ENCODE measurements around the gene FAM20A. TPM values are rescaled to one million over a fixed set of nuclear protein-coding genes. Genes with fewer than 3 reads are reported as not detected.
A peak's percentile ranks its signal among the peaks of the same experiment; 100 is the strongest.
"Not testable (repeated sequence)": the region's sequence is repeated elsewhere in the genome, so short reads cannot be mapped to it uniquely, and the experiment has no call there.

The FAM20A gene
- total RNA-seq, 3 donors from 2014 or later (not counting 1 experiment from before 2014, with no cell fraction given): 0.38 to 1.3 (median 0.66) TPM

DNA sequence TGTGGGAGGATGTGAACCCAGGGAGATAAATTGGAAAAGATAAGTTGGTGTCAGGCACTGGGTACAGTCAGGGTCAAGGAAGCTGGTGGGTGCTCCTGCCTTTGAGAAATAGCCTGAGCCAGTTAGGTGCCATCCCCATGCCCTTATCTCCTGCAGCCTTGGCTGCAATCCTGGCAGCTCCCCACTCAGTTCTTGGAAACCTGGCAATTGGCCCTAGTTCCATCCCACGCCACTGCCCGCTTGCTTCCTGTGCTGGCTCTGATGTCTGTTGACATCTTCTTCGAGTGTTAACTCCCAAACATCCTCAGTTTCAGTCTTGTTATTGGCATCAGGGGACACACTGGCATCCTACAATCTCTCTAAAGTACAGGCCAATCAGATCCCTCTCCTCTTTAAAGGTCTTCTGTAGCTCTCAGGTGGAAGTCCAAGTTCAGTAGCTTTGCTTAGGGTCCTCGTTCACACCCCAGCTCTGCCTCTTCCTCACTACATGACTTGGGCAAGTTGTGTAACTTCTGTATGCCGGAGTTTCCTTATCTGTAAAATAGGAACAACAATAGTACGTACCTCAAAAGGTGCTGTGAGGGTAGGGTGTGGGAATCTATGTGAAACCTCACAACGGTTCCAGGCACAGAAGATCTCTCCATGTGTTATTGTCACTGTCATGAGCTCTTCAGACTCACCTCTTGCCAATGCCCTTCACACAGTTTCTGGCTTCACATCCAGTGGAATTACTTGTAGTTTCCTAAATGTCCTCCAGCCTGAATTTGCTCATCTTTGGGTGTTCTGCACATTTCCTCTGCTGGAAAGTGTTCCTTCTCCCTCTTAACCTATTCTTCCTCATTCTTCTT, 102.5 kb downstream of the FAM20A start:
- Mint-ChIP-seq H3K27me3 (ENCODE audit: low read depth in 2 of 2) (peaks cover 3 to 5% of the 10 kb centered on the region in 2 donors), H3K4me1 (peaks cover 17 to 23% of the 10 kb centered on the region in 2 donors), H3K4me3 (peak overlapping the region; percentile 21), H3K36me3 (no peaks in the 10 kb centered on the region), H3K27ac (peak overlapping the region in 1 of 2 donors; percentile 28), H3K9me3 (no peaks in the 10 kb centered on the region)
- TF ChIP-seq, protein P1, sequence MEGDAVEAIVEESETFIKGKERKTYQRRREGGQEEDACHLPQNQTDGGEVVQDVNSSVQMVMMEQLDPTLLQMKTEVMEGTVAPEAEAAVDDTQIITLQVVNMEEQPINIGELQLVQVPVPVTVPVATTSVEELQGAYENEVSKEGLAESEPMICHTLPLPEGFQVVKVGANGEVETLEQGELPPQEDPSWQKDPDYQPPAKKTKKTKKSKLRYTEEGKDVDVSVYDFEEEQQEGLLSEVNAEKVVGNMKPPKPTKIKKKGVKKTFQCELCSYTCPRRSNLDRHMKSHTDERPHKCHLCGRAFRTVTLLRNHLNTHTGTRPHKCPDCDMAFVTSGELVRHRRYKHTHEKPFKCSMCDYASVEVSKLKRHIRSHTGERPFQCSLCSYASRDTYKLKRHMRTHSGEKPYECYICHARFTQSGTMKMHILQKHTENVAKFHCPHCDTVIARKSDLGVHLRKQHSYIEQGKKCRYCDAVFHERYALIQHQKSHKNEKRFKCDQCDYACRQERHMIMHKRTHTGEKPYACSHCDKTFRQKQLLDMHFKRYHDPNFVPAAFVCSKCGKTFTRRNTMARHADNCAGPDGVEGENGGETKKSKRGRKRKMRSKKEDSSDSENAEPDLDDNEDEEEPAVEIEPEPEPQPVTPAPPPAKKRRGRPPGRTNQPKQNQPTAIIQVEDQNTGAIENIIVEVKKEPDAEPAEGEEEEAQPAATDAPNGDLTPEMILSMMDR (IDR thresholded peaks at IDR 0.05): no peak
- Histone ChIP-seq H3K27ac (ENCODE audit: low read length) (peak overlapping the region; percentile 63), H3K4me1 (ENCODE audit: control insufficient read depth, insufficient read depth, low read length) (peaks cover 11% of the 10 kb centered on the region), H3K4me3 (ENCODE audit: low read length) (no peak overlapping the region), H3K27me3 (ENCODE audit: control insufficient read depth, insufficient read depth, low read length) (no peaks in the 10 kb centered on the region), H3K36me3 (ENCODE audit: control insufficient read depth, insufficient read depth, low read length) (no peaks in the 10 kb centered on the region), H3K9me3 (ENCODE audit: control insufficient read depth, insufficient read depth, low read length) (no peaks in the 10 kb centered on the region)
- 69% methylated on average over 7 of the region's 7 CpGs for WGBS (ENCODE audit: insufficient coverage)
- DNase-seq (no peak), ATAC-seq (peak in 1 of 3 donors; percentile 24)
- intact Hi-C loops (cut with micrococcal nuclease): no loop called here

DNA sequence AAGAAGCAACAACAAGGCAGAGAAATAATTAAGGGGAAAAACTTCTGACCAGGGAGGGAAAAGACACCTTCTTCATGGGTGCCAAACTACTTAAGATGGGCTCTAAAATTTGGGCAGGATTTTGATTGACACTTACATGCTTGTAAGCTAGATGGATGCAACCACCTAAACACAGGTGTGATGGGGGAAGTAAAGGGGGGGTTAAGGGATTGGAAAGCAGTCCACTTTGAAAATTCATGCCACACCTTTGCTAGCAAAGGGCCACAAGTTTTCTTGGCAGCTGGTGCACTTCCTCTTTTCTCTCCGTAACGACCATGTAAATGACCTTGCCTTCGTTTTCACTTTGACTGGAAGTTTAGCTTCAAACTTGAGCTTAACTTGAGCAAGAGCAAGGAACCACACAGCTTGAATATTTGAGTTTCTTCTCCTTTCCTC, 103.3 kb downstream of the FAM20A start:
- intact Hi-C loops (cut with micrococcal nuclease): no loop called here
- no peaks in the 10 kb centered on the region for H3K27me3 ChIP-seq (ENCODE audit: control insufficient read depth, insufficient read depth, low read length)
- H3K27ac ChIP-seq (ENCODE audit: low read length): peak overlapping the region; percentile 63
- H3K9me3 Mint-ChIP-seq: no peaks in the 10 kb centered on the region
- no peaks in the 10 kb centered on the region for H3K36me3 Mint-ChIP-seq
- H3K4me1 Mint-ChIP-seq: peaks cover 17 to 23% of the 10 kb centered on the region in 2 donors
- WGBS (ENCODE audit: insufficient coverage): 0% methylated on average over 3 of the region's 3 CpGs
- TF ChIP-seq, protein P1 (IDR thresholded peaks at IDR 0.05): no peak
- no peaks in the 10 kb centered on the region for H3K9me3 ChIP-seq (ENCODE audit: control insufficient read depth, insufficient read depth, low read length)
- peak overlapping the region; percentile 21 for H3K4me3 Mint-ChIP-seq
- H3K4me3 ChIP-seq (ENCODE audit: low read length): no peak overlapping the region
- H3K27ac Mint-ChIP-seq: peak overlapping the region in 1 of 2 donors; percentile 28
- peaks cover 11% of the 10 kb centered on the region for H3K4me1 ChIP-seq (ENCODE audit: control insufficient read depth, insufficient read depth, low read length)
- no peaks in the 10 kb centered on the region for H3K36me3 ChIP-seq (ENCODE audit: control insufficient read depth, insufficient read depth, low read length)
- peak; percentile 34 to 53 (median 44) for ATAC-seq
- peak in 1 of 2 donors; percentile 25 for DNase-seq
- peaks cover 3 to 5% of the 10 kb centered on the region in 2 donors for H3K27me3 Mint-ChIP-seq (ENCODE audit: low read depth in 2 of 2)

DNA sequence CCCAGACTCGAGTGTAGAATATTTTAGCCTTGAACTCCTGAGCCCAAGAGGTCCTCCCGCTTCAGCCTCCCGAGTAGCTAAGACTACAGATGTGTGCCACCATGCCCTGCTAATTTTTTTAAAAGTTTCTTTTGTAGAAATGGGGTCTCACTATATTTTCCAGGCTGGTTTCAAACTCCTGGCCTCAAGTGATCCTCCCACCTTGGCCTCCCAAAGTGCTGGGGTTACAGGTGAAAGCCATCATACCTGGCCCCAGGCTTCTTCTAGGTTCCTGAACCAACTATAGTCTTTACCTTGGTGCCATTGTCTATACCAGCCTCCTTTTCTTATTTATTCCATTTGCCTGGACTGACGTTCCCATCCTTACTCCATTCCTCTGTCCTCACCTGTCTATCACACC, 106.1 kb downstream of the FAM20A start:
- Histone ChIP-seq H3K9me3 (ENCODE audit: control insufficient read depth, insufficient read depth, low read length) (no peaks in the 10 kb centered on the region), H3K27ac (ENCODE audit: low read length) (no peak overlapping the region), H3K36me3 (ENCODE audit: control insufficient read depth, insufficient read depth, low read length) (no peaks in the 10 kb centered on the region), H3K4me3 (ENCODE audit: low read length) (no peak overlapping the region), H3K27me3 (ENCODE audit: control insufficient read depth, insufficient read depth, low read length) (no peaks in the 10 kb centered on the region), H3K4me1 (ENCODE audit: control insufficient read depth, insufficient read depth, low read length) (peaks cover 14% of the 10 kb centered on the region)
- H3K27ac Mint-ChIP-seq: no peak overlapping the region
- DNase-seq (no peak), ATAC-seq (no peak)
- H3K4me3 Mint-ChIP-seq: no peak overlapping the region
- H3K27me3 Mint-ChIP-seq (ENCODE audit: low read depth in 2 of 2): peaks cover 0 to 11% of the 10 kb centered on the region in 2 donors
- intact Hi-C loops (cut with micrococcal nuclease): no loop called here
- H3K4me1 Mint-ChIP-seq: peaks cover 26 to 33% of the 10 kb centered on the region in 2 donors
- no peaks in the 10 kb centered on the region for H3K9me3 Mint-ChIP-seq
- 89% methylated on average over 4 of the region's 4 CpGs for WGBS (ENCODE audit: insufficient coverage)
- TF ChIP-seq, protein P1 (IDR thresholded peaks at IDR 0.05): no peak
- H3K36me3 Mint-ChIP-seq: no peaks in the 10 kb centered on the region

DNA sequence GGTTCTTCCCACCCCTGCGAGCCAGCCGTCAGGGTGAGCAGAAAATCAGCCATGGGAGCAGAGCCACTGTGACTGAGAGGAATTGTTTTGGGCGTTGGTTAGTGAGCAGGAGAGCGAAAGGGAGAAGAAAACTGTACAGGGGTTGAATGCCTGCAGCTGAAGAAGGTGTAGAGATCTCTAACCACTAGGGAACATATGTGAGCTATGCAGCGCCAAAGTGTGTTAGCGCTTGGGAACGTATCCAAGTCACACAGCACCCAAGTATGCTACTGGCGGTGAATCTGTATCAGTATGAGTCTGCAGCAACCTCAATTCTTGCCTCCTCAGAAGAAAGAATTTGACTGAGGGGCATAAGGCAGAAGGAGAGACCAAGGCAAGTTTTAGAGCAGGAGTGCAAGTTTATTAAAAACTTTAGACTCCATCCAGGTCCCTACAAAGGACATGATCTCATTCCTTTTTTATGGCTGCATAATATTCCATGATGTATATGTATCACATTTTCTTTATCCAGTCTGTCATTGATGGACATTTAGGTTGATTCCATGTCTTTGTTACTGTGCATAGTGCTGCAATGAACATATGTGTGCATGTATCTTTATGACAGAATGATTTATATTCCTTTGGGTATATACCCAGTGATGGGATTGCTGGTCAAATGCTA, 108.6 kb downstream of the FAM20A start:
- DNase-seq; H3K36me3 ChIP-seq (ENCODE audit: control insufficient read depth, insufficient read depth, low read length); H3K9me3 ChIP-seq (ENCODE audit: control insufficient read depth, insufficient read depth, low read length); intact Hi-C loops (cut with micrococcal nuclease); H3K27me3 Mint-ChIP-seq (ENCODE audit: low read depth in 2 of 2); ATAC-seq; H3K27me3 ChIP-seq (ENCODE audit: control insufficient read depth, insufficient read depth, low read length); H3K4me3 ChIP-seq (ENCODE audit: low read length); H3K4me3 Mint-ChIP-seq; H3K27ac ChIP-seq (ENCODE audit: low read length); H3K9me3 Mint-ChIP-seq; H3K27ac Mint-ChIP-seq; H3K36me3 Mint-ChIP-seq: not testable (repeated sequence)
- peaks cover 20 to 26% of the 10 kb centered on the region in 2 donors for H3K4me1 Mint-ChIP-seq
- peaks cover 15% of the 10 kb centered on the region for H3K4me1 ChIP-seq (ENCODE audit: control insufficient read depth, insufficient read depth, low read length)
- 91% methylated on average over 8 of the region's 8 CpGs for WGBS (ENCODE audit: insufficient coverage)

Measured in natural killer cell (primary cell).